PC-3 (cell line): Measurements from ENCODE around the gene MCTS1.
"Not testable (repeated sequence)": the region's sequence is repeated elsewhere in the genome, so short reads cannot be mapped to it uniquely, and the experiment has no call there.

Experiments used
- EZH2 ChIP-seq: fragments of 300-600 bp; sonication (generic); IDR thresholded peaks from one replicate; pipeline ENCODE4 v1.6.1; 2017; ENCODE audit warnings: antibody characterized with exemption, mild to moderate bottlenecking, low read length; ENCODE audit not compliant: unreplicated experiment
- TF ChIP-seq, protein P1 (sequence below): fragments of 300-600 bp; sonication (generic); conservative IDR thresholded peaks from 2 replicates; pipeline ENCODE4 v1.5.1; 2017; ENCODE audit warnings: antibody characterized with exemption, low read depth, mild to moderate bottlenecking, low read length

DNA sequence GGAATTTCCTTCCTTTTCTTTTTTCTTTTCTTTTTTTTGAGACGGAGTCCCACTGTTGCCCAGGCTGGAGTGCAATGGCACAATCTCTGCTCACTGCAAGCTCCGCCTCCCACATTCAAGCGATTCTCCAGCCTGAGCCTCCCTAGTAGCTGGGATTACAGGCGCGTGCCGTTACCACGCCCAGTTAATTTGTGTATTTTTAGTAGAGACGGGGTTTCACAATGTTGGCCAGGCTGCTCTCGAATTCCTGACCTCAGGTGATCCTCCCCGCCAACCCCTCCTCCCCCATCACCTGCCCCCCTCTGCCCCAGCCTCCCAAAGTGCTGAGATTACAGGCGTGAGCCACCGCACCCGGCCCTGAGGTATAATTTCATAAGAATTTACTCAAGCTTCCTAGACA, 30.1 kb upstream of the MCTS1 start:
- TF ChIP-seq, protein P1, sequence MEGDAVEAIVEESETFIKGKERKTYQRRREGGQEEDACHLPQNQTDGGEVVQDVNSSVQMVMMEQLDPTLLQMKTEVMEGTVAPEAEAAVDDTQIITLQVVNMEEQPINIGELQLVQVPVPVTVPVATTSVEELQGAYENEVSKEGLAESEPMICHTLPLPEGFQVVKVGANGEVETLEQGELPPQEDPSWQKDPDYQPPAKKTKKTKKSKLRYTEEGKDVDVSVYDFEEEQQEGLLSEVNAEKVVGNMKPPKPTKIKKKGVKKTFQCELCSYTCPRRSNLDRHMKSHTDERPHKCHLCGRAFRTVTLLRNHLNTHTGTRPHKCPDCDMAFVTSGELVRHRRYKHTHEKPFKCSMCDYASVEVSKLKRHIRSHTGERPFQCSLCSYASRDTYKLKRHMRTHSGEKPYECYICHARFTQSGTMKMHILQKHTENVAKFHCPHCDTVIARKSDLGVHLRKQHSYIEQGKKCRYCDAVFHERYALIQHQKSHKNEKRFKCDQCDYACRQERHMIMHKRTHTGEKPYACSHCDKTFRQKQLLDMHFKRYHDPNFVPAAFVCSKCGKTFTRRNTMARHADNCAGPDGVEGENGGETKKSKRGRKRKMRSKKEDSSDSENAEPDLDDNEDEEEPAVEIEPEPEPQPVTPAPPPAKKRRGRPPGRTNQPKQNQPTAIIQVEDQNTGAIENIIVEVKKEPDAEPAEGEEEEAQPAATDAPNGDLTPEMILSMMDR, result not testable (repeated sequence)
- not testable (repeated sequence) for TF ChIP-seq EZH2
